GM18858 (cell line): Measurements from ENCODE around the gene CCDC51.
"Not testable (repeated sequence)": the region's sequence is repeated elsewhere in the genome, so short reads cannot be mapped to it uniquely, and the experiment has no call there.

Experiments
- ATAC-seq: cut with Tn5 transposase; IDR thresholded peaks from one replicate; pipeline ENCODE4 v1.9.1; 2021; ENCODE audit not compliant: unreplicated experiment

CCDC51 gene, protein sequence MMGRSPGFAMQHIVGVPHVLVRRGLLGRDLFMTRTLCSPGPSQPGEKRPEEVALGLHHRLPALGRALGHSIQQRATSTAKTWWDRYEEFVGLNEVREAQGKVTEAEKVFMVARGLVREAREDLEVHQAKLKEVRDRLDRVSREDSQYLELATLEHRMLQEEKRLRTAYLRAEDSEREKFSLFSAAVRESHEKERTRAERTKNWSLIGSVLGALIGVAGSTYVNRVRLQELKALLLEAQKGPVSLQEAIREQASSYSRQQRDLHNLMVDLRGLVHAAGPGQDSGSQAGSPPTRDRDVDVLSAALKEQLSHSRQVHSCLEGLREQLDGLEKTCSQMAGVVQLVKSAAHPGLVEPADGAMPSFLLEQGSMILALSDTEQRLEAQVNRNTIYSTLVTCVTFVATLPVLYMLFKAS

DNA sequence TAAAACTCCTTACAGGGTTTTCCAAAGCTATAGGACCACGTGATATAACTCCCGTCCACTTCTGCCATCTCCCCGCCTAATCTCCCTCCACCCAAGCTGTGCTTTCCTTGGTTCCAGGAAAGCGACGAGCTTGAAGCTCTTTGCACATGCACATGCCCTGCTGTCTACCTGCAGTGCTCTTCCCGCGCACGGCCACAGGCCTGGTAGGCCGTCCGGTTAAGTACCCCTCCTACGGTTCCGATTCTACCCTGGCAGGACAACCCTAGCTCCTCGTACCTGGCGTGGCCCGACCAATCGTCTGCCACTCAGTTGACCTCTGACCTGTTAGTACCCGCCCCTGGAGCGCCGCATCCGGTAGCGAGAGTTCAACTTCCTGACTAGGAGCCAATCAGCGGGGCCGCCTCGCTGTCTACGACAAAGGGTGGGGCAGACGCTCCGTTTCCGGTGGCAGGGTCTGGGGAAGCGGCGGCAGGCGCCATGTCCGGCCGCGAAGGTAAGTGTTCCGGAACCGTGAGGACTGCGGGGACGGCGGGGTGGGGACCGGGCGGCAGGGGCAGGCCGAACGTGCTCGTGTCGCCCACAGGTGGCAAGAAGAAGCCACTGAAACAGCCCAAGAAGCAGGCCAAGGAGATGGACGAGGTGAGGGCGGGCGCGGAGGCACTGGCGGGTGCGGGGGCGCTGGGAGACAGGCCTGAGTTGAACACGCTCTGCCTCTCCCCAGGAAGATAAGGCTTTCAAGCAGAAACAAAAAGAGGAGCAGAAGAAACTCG lies at the start of gene CCDC51, which contains the start of gene TMA7:
CCDC51 (minus strand) TSS at position 300 of the 770 bp plus-strand sequence. CDS start 4,991 bp downstream, outside the sequence.
TMA7 (plus strand) TSS at position 438 of the 770 bp plus-strand sequence; CDS start at position 478, 40 bp downstream.
- ATAC-seq, result peak; percentile 88

- no peak for ATAC-seq
Observed at GRCh38 chr3:48486952-48487351, 47.0 kb upstream of the CCDC51 start.

GRCh38 chr3:48482822-48483221 lies 42.9 kb upstream of the CCDC51 start:
- ATAC-seq, result not testable (repeated sequence)

DNA sequence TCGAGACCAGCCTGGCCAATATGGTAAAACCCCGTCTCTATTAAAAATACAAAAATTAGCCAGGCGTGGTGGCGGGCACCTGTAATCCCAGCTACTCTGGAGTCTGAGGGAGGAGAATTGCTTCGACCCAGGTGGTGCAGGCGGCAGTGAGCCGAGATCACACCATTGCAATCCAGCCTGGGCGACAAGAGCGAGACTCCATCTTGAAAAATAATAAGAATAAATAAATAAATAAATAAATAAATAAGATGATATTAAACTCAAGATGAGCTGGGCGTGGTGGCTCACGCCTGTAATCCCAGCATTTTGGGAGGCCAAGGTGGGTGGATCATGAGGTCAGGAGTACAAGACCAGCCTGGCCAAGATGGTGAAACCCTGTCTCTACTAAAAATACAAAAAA lies 41.0 kb upstream of the CCDC51 start:
- ATAC-seq, result not testable (repeated sequence)

DNA sequence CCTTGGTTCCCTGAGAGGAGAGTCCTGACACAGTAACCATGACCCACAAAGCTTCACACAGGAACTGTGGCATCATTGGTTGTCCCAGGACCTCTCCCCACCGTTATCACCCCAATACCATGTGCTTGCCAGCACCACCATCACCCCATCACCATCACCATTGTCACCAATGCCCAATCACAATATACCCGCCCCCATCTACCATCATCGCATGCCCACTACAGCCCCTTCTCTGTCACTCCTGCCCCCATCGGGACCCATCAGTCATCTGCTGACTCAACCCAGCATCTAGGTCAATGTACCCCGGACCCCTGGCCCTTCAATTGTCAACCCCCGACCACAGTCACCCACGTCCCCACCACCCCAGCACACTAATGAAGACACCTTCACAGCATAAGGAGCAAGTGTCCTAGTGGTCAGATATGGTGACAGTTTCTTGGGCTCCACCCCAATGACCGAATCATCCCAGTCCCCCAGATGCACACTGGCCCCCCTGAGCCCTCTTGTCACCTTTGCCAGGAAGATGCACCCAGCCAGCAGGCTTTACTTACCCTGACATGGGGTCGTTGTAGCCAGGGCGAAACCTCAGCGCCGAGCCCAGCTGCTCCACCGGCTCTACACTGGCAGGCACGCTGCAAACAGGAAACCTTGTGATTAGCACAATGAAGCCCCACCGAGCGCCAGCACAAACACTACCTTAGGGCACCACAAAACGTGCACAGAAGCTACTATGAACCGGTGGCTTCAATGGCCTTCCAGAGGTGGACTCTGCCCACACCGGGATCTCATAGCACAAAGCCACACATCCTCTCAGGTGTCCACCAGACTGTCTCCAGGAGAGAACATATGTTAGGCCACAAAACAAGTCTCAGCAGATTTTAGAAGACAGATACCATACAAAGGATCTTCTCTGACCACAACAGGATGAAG lies 39.0 kb upstream of the CCDC51 start:
- no peak for ATAC-seq

DNA sequence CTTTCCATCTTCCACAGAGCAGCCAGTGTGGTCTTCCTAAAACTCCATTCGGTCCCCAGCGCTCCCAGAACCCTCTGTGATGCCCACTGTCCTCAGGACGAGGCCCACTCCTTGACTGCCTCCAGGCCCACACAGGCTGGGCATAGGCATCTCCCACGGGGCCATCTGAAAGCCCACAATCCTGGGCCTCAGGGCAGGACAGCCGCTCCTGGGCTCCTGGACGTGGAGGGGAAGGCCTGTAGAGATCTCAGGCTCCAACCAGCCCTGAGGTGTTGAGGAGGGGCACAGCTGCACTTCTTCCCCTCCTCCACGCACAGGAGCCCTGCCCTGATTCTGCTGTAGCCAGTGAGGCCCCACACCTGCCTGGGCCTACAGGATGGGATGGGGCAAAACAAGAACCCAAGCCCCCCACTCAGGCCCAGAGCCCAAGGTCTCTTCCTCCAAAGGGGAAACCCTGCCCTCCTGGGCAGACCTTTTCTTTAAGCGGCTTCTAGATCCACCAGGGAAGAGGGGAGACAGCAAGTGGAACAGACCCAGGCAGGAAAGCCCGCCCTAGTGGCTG lies 38.1 kb upstream of the CCDC51 start:
- no peak for ATAC-seq

DNA sequence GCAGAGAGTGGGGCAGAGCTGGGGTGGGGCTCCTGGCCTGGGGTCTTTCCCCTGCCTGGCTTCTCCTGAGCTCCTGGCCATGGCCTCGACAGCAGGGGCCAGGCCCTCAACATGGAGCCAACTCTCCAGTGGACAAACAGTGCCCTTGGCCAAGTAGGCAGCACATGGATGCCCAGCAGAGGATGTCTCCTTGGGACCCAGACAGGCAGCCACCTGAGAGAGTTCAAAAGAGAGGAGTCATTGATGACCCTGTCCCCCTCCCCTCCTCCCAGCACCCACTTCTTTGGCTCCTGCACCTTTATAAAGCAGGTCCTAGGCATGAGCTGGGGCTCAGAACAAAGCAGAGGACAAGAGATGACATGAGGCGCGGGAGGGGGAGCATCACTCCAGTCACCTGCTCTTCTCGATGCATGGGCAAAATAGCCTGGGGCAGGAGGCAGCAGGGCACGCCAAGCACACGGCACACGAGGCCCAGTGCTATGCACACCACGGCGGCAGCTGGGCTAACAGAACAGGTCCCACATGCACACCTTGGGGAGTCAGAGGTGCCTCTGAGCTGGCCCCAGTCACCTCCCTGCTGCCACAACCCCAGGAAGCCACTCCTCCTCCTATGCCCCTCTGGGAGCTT lies 36.6 kb upstream of the CCDC51 start:
- ATAC-seq, result no peak

- ATAC-seq, result no peak
Observed at GRCh38 chr3:48475188-48475587, 35.3 kb upstream of the CCDC51 start.

DNA sequence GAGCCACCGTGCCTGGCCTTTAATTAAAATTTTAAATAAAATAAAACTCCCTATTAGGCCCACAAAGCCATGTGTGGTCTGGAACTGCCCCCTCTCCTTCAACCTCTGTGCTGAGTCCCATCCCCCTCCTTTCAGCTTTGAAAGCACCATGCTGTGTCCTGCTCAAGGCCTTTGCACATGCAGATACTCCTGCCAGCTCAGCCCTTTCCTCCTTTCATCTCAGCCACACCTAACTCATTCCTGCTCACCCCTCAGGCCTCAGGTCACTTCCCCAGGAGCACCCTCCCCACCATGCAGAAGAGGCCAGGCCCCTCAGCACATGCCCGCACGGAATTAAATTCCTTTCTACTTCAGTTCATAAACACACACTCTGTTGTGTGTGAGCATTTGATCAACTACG lies 34.7 kb upstream of the CCDC51 start:
- no peak for ATAC-seq

DNA sequence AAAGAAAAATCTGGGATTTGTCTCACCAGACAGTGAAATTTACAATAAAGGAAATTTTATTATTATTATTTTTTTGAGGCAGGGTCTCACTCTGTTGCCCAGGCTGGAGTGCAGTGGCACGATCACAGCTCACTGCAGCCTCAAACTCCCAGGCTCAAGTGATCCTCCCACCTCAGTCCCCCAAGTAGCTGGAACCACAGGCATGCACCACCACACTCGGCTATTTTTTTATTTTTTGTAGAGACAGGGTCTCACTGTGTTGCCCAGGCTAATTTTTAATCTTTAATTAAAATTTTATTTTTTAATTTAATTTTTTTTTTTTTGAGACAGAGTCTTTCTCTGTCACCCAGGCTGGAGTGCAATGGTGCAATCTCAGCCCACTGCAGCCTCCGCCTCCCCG lies 34.1 kb upstream of the CCDC51 start:
- not testable (repeated sequence) for ATAC-seq

GRCh38 chr3:48473617-48473952 lies 33.7 kb upstream of the CCDC51 start:
- no peak for ATAC-seq

DNA sequence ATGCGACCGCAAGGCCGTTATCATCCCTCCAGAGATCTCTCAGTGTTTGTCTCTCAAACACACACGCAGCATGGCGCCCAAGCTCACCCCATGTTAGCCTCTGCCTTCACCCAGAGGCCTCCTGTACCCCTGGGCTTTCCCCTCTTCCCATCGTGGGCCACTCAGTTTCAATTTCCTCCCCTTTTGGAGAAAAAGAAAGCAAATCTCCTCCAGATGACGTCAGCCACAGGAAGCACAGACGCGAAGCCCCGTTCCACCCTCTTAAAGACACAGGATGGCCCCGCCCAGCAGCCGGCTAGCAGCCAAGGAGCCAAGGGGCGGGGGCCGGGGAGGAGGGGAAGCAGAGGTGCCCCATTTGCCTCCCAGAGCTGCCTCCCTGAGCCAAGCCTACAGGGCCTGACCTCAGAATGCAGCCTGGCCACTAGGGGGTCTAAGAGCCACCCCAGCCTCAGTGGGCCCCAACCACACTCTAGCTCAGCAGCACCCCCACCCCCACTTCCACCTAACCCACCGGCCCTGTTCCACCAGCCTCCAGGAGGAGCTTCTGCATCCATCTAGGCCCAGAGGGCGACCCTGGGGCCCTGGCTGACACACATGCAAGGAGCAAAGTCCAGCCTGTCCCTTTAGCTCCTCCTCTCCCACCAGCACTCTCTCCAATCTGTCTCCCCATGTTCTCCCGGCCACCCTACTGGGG lies 33.2 kb upstream of the CCDC51 start:
- ATAC-seq, result peak; percentile 59

DNA sequence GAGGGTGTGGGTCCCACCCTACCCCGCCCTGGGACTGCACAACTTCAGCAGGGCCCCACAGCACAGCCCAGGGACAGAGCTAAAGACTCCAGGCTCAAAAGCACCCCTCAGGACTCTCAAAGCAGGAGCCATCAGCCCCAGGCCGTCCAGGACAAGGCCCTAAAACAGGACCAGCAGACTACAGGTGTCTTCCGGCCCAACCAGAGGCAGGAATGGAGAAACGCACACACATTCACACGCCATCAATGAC lies 32.7 kb upstream of the CCDC51 start:
- no peak for ATAC-seq

DNA sequence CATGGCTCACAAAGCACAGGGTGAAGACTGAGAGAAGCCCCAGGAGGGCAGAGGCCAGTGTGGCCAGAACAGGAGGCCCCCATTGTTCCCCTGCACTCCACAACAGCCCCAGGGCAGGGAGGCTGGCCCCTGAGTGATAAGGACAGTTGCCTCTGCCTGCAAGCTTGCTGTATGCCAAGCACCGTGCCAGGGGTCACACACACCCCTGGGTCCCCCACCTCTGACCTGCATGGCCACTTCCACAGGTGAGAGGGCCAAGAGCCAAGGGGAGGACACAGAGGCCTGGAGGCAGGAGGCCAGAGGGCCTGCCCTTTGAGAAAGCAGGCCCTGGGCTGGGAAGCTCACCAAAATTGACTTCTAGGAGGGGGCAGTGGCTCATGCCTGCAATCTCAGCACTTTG lies 30.4 kb upstream of the CCDC51 start:
- ATAC-seq, result no peak

DNA sequence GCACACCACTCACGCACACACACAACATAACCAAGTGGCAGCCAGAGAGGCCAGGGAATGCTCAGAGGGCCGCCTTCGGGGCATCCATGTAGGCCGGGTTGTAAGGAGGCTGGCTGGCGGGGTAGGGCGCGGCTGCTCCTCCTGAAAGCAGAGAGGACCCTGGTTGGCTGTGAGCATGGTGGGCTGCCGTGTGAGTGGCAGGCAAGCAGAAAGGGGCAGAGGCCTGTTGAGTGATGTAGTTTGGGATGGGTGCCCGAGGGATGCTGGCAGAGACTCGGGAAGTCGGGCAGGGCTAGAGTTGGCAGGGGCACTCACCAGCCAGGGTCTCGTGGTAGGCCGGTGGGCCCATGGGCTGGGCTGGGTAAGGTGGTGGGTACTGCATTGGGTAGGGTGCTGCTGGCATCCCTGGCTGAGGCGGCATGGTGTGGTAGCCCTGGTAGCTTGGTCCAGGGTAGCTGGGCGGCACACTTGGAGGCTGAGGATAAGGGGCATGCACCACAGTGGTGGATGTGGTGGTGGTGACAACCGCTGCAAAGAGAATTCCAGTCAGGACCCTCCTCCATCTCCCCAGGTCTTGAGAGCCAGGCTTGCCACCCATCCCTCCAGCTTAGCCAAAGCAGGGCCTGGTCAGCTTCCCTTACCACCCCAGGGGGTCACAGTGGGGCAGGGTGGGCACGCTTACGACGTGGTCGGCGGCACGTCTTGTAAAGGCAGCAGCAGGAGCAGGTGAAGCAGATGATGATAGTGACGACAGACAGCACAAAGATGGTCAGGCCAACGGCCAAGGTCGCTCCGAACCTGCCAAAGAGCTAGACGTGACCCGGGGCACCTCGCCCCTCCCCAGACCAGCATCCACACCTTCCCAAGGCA lies 29.4 kb upstream of the CCDC51 start:
- no peak for ATAC-seq

DNA sequence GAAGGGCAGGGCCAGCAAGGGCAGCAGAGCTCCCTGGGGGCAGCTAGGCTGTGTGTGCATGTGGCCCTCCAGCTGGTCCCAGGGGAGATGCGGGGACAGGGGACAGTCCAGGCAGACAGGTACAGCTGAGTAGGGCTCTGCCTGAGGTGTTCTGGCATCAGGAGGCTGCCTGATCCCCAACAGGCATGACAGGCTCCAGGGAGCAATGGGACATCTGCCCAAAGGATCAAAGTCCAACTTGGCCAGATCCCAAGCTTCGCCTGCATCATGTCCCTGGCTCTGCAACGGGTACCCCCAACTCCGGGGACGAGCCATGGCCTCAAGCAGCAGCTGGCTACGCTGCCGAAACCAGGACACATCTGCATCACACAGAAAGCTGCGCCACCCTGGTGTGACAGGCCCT lies 28.4 kb upstream of the CCDC51 start:
- ATAC-seq, result no peak

DNA sequence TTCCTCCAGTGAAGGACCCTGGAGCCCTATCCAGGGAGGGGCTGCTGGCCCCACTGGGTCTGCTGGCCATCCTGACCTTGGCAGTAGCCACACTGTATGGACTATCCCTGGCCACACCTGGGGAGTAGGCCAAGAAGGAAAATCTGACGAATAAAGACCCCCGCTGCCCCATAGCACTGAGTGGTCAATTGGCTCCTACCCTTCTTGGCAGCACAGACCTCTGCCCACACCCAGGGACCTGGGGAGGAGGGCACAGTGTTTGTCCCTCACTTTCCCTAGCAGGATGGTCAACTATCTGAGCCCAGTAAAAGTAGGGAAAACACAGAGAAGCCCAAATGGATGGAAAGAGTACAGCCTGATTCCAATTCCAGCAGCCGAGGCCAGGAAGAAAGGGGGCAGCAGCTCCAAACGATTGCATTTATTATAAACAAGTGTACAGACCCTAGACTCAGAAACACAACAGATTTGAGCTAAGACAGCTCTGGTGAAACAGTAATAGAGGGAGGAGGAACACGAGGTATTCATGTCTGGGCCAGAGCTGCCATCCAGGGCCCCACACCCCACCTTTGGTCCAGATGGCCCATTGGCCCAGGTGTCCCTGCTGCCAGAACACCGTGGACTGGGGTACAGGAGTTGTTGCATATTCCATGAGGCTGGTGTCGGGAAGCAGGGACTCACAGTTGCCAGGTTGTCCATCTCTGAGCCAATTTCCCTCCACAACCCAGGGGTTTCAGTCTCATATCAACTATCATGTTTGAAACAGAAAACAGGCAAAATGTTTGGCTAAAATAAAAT lies 27.8 kb upstream of the CCDC51 start:
- no peak for ATAC-seq

GRCh38 chr3:48467110-48467454 lies 27.2 kb upstream of the CCDC51 start:
- ATAC-seq, result no peak
